SK-N-SH treated with all-trans-retinoic acid at 6 μM for 48 hours (cell line): ENCODE data around the gene SYT10.
A peak's percentile ranks its signal among the peaks of the same experiment; 100 is the strongest.

Experiments used
- ATAC-seq: fragments of 200-7000 bp; cut with Tn5 transposase; 3 replicates; pipeline ENCODE4 v1.9.1; 2020; ENCODE audit warnings: mild to moderate bottlenecking, moderate library complexity
- BACH2 ChIP-seq: fragments of 250-450 bp; sonication (Bioruptor Pico); IDR thresholded peaks from 2 replicates; pipeline ENCODE4 v1.9.0; 2021; ENCODE audit warnings: mild to moderate bottlenecking, borderline replicate concordance
- CSDC2 ChIP-seq: fragments of 250-450 bp; sonication (Bioruptor Pico); IDR thresholded peaks from 2 replicates; pipeline ENCODE4 v1.5.0; 2020; ENCODE audit warnings: mild to moderate bottlenecking, moderate library complexity
- ESRRG ChIP-seq: fragments of 250-450 bp; sonication (Bioruptor Pico); IDR thresholded peaks from 2 replicates; pipeline ENCODE4 v1.6.1; 2021; ENCODE audit warnings: mild to moderate bottlenecking
- GLIS3 ChIP-seq: fragments of 250-450 bp; sonication (Bioruptor Pico); IDR thresholded peaks from 2 replicates; pipeline ENCODE4 v1.5.0; 2020; ENCODE audit warnings: mild to moderate bottlenecking, moderate library complexity
- OSR1 ChIP-seq: fragments of 250-450 bp; sonication (Bioruptor Pico); IDR thresholded peaks from 2 replicates; pipeline ENCODE4 v1.8.0; 2022; ENCODE audit warnings: moderate library complexity, mild to moderate bottlenecking, inconsistent platforms
- PPARA ChIP-seq: fragments of 250-450 bp; sonication (Bioruptor Pico); IDR thresholded peaks from 2 replicates; pipeline ENCODE4 v1.5.0; 2020; ENCODE audit warnings: mild to moderate bottlenecking, borderline replicate concordance
- RARB ChIP-seq: fragments of 250-450 bp; sonication (Bioruptor Pico); IDR thresholded peaks from 2 replicates; pipeline ENCODE4 v1.8.0; 2021; ENCODE audit warnings: mild to moderate bottlenecking, moderate library complexity
- SNAI2 ChIP-seq: fragments of 250-450 bp; sonication (Bioruptor Pico); IDR thresholded peaks from 2 replicates; pipeline ENCODE4 v1.5.0; 2020; ENCODE audit warnings: mild to moderate bottlenecking, moderate library complexity
- ZC3H10 ChIP-seq: fragments of 250-450 bp; sonication (Bioruptor Pico); IDR thresholded peaks from 2 replicates; pipeline ENCODE4 v1.5.1; 2021; ENCODE audit warnings: mild to moderate bottlenecking, moderate library complexity
- ZNF565 ChIP-seq: fragments of 450-650 bp; formaldehyde crosslinking; conservative IDR thresholded peaks from 2 replicates; pipeline ENCODE4 v1.5.0; 2020; ENCODE audit warnings: low read depth, mild to moderate bottlenecking, moderate library complexity
- ZNF70 ChIP-seq: fragments of 450-650 bp; formaldehyde crosslinking; IDR thresholded peaks from 2 replicates; pipeline ENCODE4 v1.5.0; 2020; ENCODE audit warnings: mild to moderate bottlenecking, moderate library complexity
- ZNF8 ChIP-seq: fragments of 450-650 bp; formaldehyde crosslinking; IDR thresholded peaks from 2 replicates; pipeline ENCODE4 v1.5.0; 2020; ENCODE audit warnings: mild to moderate bottlenecking, moderate library complexity
- TF ChIP-seq, protein P1 (sequence below): fragments of 250-450 bp; sonication (Bioruptor Pico); IDR thresholded peaks from 2 replicates; pipeline ENCODE4 v1.8.0; 2020; ENCODE audit warnings: mild to moderate bottlenecking, moderate library complexity, borderline replicate concordance
- TF ChIP-seq, protein P2 (sequence below): fragments of 250-450 bp; sonication (Bioruptor Pico); IDR thresholded peaks from 2 replicates; pipeline ENCODE4 v1.8.0; 2021; ENCODE audit warnings: low read depth, mild to moderate bottlenecking, moderate library complexity, borderline replicate concordance
- TF ChIP-seq, protein P3 (sequence below): fragments of 250-450 bp; sonication (Bioruptor Pico); IDR thresholded peaks from 2 replicates; pipeline ENCODE4 v1.5.0; 2020; ENCODE audit warnings: mild to moderate bottlenecking, moderate library complexity

SYT10 gene

DNA sequence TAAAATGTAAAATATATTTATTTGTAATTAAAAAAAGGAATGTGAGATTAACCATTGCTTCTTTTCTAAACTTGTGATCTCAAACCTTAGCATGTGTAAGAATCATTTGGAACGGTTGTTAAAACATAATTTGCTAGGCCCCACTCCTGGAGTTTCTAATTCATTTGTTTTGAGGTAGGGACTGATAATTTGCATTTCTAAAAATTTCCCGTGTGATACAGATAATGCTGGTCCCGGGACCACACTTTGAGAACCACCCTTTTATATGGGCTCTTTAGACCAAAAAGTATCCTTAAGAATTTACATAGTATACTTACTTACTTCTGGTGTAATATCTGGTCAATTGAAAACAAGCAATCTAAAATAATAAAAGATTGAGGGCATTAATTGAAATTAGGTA, 10.9 kb upstream of the SYT10 start:
- ATAC-seq = no peak
- TF ChIP-seq ESRRG (CRISPR knock-in tag) (no peak), RARB (CRISPR knock-in tag) (no peak), SNAI2 (no peak), ZC3H10 (CRISPR knock-in tag) (no peak), ZNF565 (CRISPR knock-in tag) (no peak), BACH2 (CRISPR knock-in tag) (no peak), CSDC2 (CRISPR knock-in tag) (no peak), PPARA (no peak), OSR1 (CRISPR knock-in tag) (no peak)
- TF ChIP-seq, protein P1, sequence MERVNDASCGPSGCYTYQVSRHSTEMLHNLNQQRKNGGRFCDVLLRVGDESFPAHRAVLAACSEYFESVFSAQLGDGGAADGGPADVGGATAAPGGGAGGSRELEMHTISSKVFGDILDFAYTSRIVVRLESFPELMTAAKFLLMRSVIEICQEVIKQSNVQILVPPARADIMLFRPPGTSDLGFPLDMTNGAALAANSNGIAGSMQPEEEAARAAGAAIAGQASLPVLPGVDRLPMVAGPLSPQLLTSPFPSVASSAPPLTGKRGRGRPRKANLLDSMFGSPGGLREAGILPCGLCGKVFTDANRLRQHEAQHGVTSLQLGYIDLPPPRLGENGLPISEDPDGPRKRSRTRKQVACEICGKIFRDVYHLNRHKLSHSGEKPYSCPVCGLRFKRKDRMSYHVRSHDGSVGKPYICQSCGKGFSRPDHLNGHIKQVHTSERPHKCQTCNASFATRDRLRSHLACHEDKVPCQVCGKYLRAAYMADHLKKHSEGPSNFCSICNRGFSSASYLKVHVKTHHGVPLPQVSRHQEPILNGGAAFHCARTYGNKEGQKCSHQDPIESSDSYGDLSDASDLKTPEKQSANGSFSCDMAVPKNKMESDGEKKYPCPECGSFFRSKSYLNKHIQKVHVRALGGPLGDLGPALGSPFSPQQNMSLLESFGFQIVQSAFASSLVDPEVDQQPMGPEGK (CRISPR knock-in tag) = no peak
- TF ChIP-seq, protein P2, sequence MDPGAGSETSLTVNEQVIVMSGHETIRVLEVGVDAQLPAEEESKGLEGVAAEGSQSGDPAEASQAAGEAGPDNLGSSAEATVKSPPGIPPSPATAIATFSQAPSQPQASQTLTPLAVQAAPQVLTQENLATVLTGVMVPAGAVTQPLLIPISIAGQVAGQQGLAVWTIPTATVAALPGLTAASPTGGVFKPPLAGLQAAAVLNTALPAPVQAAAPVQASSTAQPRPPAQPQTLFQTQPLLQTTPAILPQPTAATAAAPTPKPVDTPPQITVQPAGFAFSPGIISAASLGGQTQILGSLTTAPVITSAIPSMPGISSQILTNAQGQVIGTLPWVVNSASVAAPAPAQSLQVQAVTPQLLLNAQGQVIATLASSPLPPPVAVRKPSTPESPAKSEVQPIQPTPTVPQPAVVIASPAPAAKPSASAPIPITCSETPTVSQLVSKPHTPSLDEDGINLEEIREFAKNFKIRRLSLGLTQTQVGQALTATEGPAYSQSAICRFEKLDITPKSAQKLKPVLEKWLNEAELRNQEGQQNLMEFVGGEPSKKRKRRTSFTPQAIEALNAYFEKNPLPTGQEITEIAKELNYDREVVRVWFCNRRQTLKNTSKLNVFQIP (CRISPR knock-in tag) = no peak

DNA sequence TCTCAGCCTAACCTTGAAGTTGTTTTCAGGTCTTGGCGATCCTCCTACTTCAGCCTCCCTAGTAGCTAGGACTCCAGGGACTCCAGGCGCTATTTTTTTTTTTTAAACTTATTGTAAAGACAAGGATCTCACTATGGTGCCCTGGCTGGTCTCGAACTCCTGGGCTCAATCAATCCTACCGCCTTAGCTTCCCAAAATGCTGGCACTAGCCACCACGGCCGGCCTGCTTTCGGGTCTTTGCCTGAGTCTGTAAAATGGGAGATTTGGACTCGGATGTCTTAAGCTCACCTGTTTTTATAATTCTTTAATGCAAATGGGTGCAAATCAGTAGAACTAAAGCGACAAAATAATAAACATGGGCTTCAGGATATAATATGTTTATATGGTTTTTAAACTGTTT, 858 bp upstream of the SYT10 start:
- TF ChIP-seq, protein P3, sequence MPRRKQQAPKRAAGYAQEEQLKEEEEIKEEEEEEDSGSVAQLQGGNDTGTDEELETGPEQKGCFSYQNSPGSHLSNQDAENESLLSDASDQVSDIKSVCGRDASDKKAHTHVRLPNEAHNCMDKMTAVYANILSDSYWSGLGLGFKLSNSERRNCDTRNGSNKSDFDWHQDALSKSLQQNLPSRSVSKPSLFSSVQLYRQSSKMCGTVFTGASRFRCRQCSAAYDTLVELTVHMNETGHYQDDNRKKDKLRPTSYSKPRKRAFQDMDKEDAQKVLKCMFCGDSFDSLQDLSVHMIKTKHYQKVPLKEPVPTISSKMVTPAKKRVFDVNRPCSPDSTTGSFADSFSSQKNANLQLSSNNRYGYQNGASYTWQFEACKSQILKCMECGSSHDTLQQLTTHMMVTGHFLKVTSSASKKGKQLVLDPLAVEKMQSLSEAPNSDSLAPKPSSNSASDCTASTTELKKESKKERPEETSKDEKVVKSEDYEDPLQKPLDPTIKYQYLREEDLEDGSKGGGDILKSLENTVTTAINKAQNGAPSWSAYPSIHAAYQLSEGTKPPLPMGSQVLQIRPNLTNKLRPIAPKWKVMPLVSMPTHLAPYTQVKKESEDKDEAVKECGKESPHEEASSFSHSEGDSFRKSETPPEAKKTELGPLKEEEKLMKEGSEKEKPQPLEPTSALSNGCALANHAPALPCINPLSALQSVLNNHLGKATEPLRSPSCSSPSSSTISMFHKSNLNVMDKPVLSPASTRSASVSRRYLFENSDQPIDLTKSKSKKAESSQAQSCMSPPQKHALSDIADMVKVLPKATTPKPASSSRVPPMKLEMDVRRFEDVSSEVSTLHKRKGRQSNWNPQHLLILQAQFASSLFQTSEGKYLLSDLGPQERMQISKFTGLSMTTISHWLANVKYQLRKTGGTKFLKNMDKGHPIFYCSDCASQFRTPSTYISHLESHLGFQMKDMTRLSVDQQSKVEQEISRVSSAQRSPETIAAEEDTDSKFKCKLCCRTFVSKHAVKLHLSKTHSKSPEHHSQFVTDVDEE (CRISPR knock-in tag) = no peak
- TF ChIP-seq PPARA (no peak), OSR1 (CRISPR knock-in tag) (no peak), ZNF70 (CRISPR knock-in tag) (no peak), GLIS3 (CRISPR knock-in tag) (no peak)
- TF ChIP-seq, protein P2 (CRISPR knock-in tag) = no peak
- TF ChIP-seq, all 23 proteins: peak for 0
- no peak for ATAC-seq

DNA sequence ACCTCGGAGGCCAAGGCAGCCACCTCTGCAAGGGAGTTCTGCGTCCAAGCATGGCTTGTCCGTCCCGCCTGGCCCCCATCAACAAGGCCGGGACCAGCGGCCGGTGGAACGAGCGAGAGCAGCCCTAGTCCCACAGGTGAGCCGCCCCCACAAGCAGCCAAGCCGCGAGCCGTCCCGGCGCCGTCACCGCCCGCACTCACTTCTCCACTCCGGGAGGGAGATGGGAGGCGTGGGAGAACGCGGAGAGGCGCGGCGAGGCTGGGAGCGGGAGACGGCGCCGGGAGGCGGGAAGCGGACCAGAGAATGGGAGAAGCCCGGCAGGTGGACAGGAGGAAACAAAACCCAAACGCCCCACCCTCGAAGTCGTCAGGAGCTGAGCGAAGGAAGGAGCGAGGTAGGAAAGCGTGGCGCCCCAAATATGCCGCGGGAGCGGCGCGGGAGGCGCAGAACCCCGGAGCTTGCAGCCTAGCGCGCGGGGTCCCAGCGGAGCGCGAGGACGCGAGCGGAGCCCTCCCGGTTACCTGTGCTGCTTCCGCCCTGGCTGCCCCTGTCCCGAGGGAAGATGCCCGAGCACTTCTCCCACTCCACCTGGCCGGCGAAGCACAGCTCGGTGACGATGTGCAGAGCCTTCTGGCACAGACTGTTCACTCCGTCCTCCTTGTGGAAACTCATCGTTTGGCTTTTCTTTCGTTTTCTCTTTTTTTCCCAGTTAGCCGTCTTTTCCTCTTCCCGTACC, 600 bp downstream of the SYT10 start:
- ATAC-seq = peak; percentile 44
- TF ChIP-seq ZNF70 (CRISPR knock-in tag) (no peak), OSR1 (CRISPR knock-in tag) (no peak), ESRRG (CRISPR knock-in tag) (no peak), ZNF8 (CRISPR knock-in tag) (no peak), RARB (CRISPR knock-in tag) (no peak), CSDC2 (CRISPR knock-in tag) (no peak), ZC3H10 (CRISPR knock-in tag) (no peak), SNAI2 (no peak)
- TF ChIP-seq, protein P1 (CRISPR knock-in tag) = no peak
